ENCODE measurements around the gene INAVA. TPM values are rescaled to one million over a fixed set of nuclear protein-coding genes. Genes with fewer than 3 reads are reported as not detected.
"Not testable (repeated sequence)": the region's sequence is repeated elsewhere in the genome, so short reads cannot be mapped to it uniquely, and the experiment has no call there.

The INAVA gene
- total and polyA plus RNA-seq, 10 of the 15 experiments (the other 5 are each of a cell fraction or from before 2014, with no cell fraction given) = 3.6 to 15.4 (median 9.5) TPM

DNA sequence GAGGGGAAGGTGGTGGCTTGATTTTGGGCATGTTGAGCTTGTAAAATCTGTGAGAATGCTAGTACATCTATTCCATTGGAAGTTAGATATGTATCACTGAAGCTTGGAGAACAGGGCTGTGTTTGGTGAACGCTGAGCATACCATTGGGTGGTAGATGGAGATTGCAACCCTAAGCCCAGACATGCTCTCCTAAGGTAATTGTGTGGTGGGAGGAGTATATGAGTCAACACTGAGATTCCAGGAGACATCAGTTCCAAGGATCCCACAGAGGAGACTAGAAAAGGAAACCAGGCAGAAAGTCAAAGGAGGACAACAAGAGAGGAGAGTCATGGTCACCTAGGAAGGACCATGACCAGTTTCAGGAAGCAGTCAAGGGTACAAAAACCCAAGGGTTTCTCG lies 68.4 kb downstream of the INAVA start:
- FAIRE-seq (no peak), ATAC-seq (no peak), DNase-seq (ENCODE audit: low read depth, low spot score) (no peak)
- no peak overlapping the region for H2AFZ ChIP-seq (ENCODE audit: control insufficient read depth, low read depth, low read length)
- no peak overlapping the region for H3K27ac ChIP-seq (ENCODE audit: control insufficient read depth, insufficient read depth)
- WGBS (ENCODE audit: insufficient coverage, insufficient replicate concordance, low lambda C conversion rate, missing lambda C conversion rate) = 33% methylated on average over 2 of the region's 2 CpGs
- SMC1A ChIA-PET (ENCODE audit: uncharacterized antibody, unreplicated experiment) = interaction anchor here (0.7 to 1.7 kb wide), 3 partner anchors 8 to 79 kb away, joined by 3 to 4 read pairs (median 3); no protein-coding TSS in a partner anchor
- no peaks in the 10 kb centered on the region for H3K9me3 ChIP-seq (replicated peaks; ENCODE audit: control insufficient read depth, insufficient read depth, low read length)
- H4K20me1 ChIP-seq (ENCODE audit: control insufficient read depth, insufficient read depth) = no peaks in the 10 kb centered on the region
- POLR2A ChIA-PET = no interaction called here
- no peak overlapping the region for H3K9ac ChIP-seq (ENCODE audit: control insufficient read depth, insufficient read depth, low read length)
- H3K79me2 ChIP-seq (ENCODE audit: control insufficient read depth, insufficient read depth, low read length) = no peaks in the 10 kb centered on the region
- no peaks in the 10 kb centered on the region for H3K27me3 ChIP-seq (replicated peaks in 1 of 2; ENCODE audit: control insufficient read depth in 2 of 2, insufficient read depth in 2 of 2, low read length in 1 of 2)
- no peak overlapping the region for H3K4me3 ChIP-seq
- no TSS peak for BruUV-seq (replicated peaks)
- no peaks in the 10 kb centered on the region for H3K4me1 ChIP-seq (ENCODE audit: control insufficient read depth, insufficient read depth, low read length)
- no peaks in the 10 kb centered on the region for H3K36me3 ChIP-seq (ENCODE audit: control insufficient read depth in 2 of 2, insufficient read depth in 2 of 2, low read length in 1 of 2)
- no peak overlapping the region for H3K4me2 ChIP-seq (ENCODE audit: control insufficient read depth, insufficient read depth)
- TF ChIP-seq CREM (IDR thresholded peaks at IDR 0.05; ENCODE audit: low read depth) = no peak
- TF ChIP-seq NR2C1 (IDR thresholded peaks at IDR 0.05) = no peak
- no peak for TF ChIP-seq NRF1 (conservative IDR thresholded peaks at IDR 0.05; ENCODE audit: low read depth, low read length)
- TF ChIP-seq PAX5 (IDR thresholded peaks at IDR 0.05; ENCODE audit: borderline replicate concordance, low read depth, low read length) = no peak
- no peak for TF ChIP-seq EED (IDR thresholded peaks at IDR 0.05; ENCODE audit: low read depth)
- TF ChIP-seq CBFB (IDR thresholded peaks at IDR 0.05; ENCODE audit: low read depth) = no peak
- no peak for TF ChIP-seq SMC3 (IDR thresholded peaks at IDR 0.05; ENCODE audit: borderline replicate concordance, low read length)
- CTCF ChIA-PET = interaction anchor here (1.2 to 1.3 kb wide), 2 partner anchors 9 to 160 kb away, joined by 3 to 9 read pairs; no protein-coding TSS in a partner anchor
- intact Hi-C loops (cut with micrococcal nuclease; ENCODE audit: unreplicated experiment) (no loop called here), in situ Hi-C loops (cut with MboI) (no loop called here)
- RAD21 ChIA-PET (ENCODE audit: unreplicated experiment) = interaction anchor here (0.9 to 1.8 kb wide), 3 partner anchors 9 to 341 kb away, joined by 3 to 5 read pairs (median 4); no protein-coding TSS in a partner anchor

DNA sequence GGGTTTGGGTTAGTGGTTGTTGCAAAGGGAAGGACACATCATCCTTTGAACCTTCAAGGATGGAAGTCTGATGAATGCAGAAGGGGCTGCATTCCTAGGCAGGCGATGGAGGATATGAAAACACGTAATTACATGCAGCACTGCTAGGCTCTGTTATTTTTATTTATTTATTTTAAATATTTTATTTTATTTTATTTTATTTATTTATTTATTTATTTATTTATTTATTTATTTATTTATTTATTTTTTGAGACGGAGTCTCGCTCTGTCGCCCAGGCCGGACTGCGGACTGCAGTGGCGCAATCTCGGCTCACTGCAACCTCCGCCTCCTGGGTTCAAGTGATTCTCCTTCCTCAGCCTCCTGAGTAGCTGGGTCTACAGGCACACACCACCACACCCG lies 69.2 kb downstream of the INAVA start:
- intact Hi-C loops (cut with micrococcal nuclease; ENCODE audit: unreplicated experiment); in situ Hi-C loops (cut with MboI); H3K4me1 ChIP-seq (ENCODE audit: control insufficient read depth, insufficient read depth, low read length); BruUV-seq (replicated peaks); RAD21 ChIA-PET (ENCODE audit: unreplicated experiment); POLR2A ChIA-PET; H3K36me3 ChIP-seq (ENCODE audit: control insufficient read depth in 2 of 2, insufficient read depth in 2 of 2, low read length in 1 of 2); H3K27me3 ChIP-seq (replicated peaks in 1 of 2; ENCODE audit: control insufficient read depth in 2 of 2, insufficient read depth in 2 of 2, low read length in 1 of 2); H2AFZ ChIP-seq (ENCODE audit: control insufficient read depth, low read depth, low read length); CTCF ChIA-PET; H3K4me3 ChIP-seq; H4K20me1 ChIP-seq (ENCODE audit: control insufficient read depth, insufficient read depth); H3K9ac ChIP-seq (ENCODE audit: control insufficient read depth, insufficient read depth, low read length); FAIRE-seq; ATAC-seq; H3K9me3 ChIP-seq (replicated peaks; ENCODE audit: control insufficient read depth, insufficient read depth, low read length); DNase-seq (ENCODE audit: low read depth, low spot score); H3K27ac ChIP-seq (ENCODE audit: control insufficient read depth, insufficient read depth); H3K4me2 ChIP-seq (ENCODE audit: control insufficient read depth, insufficient read depth); H3K79me2 ChIP-seq (ENCODE audit: control insufficient read depth, insufficient read depth, low read length): not testable (repeated sequence)
- WGBS (ENCODE audit: insufficient coverage, insufficient replicate concordance, low lambda C conversion rate, missing lambda C conversion rate) = 85% methylated on average over 11 of the region's 11 CpGs
- SMC1A ChIA-PET (ENCODE audit: uncharacterized antibody, unreplicated experiment) = interaction anchor here (1.7 kb wide), 1 partner anchor 79 kb away, joined by 4 read pairs; no protein-coding TSS in a partner anchor

Small RNA genes lying within 50 kb of the gene (small RNA-seq; reads per million reads assigned to genes)
- not detected for gene RNU6-704P

Other genes starting within 250 kb of the INAVA start
- gene DDX59, start 225.0 kb upstream of the INAVA start, total RNA-seq (2014; rRNA removed) = 18.8 and 26.4 TPM in 2 replicates
- gene DDX59, start 225.0 kb upstream of the INAVA start, total RNA-seq (2014; rRNA removed; fragmentation: Illumina TruSeq; extraction: Trizol) = 33.6 and 36.8 TPM in 2 replicates
- gene DDX59, start 225.0 kb upstream of the INAVA start, total RNA-seq (2021) = 20.1 and 22.6 TPM in 2 replicates
- 32.5 and 44.8 TPM in 2 replicates for gene DDX59, start 225.0 kb upstream of the INAVA start, polyA plus RNA-seq (2011; rRNA removed)
- gene DDX59, start 225.0 kb upstream of the INAVA start, polyA plus RNA-seq (2014; fragmentation: Illumina TruSeq; extraction: Trizol) = 35.7 and 42.1 TPM in 2 replicates
- gene DDX59, start 225.0 kb upstream of the INAVA start, polyA plus RNA-seq (2014; fragmentation: Nextera tagmentation; extraction: Ambion mirVana) = 10 to 100 TPM; 17.3 to 17.5 TPM
- gene DDX59, start 225.0 kb upstream of the INAVA start, polyA plus RNA-seq (2014; rRNA removed) = 26.1 and 28.8 TPM in 2 replicates
- gene DDX59, start 225.0 kb upstream of the INAVA start, polyA plus RNA-seq (2016; fragmentation: Nextera tagmentation; extraction: Ambion mirVana) = 10 to 100 TPM; 19.5 to 24.6 TPM
- 11.1 and 13.3 TPM in 2 replicates for gene CAMSAP2, start 156.0 kb upstream of the INAVA start, total RNA-seq (2014; rRNA removed)
- 19.8 and 20.1 TPM in 2 replicates for gene CAMSAP2, start 156.0 kb upstream of the INAVA start, total RNA-seq (2014; rRNA removed; fragmentation: Illumina TruSeq; extraction: Trizol)
- 16.7 and 17.2 TPM in 2 replicates for gene CAMSAP2, start 156.0 kb upstream of the INAVA start, total RNA-seq (2021)
- 8.6 and 11.8 TPM in 2 replicates for gene CAMSAP2, start 156.0 kb upstream of the INAVA start, polyA plus RNA-seq (2011; rRNA removed)
- 18.1 and 21.3 TPM in 2 replicates for gene CAMSAP2, start 156.0 kb upstream of the INAVA start, polyA plus RNA-seq (2014; fragmentation: Illumina TruSeq; extraction: Trizol)
- 1 to 10 TPM; 5.0 to 6.4 TPM for gene CAMSAP2, start 156.0 kb upstream of the INAVA start, polyA plus RNA-seq (2014; fragmentation: Nextera tagmentation; extraction: Ambion mirVana)
- gene CAMSAP2, start 156.0 kb upstream of the INAVA start, polyA plus RNA-seq (2014; rRNA removed) = 6.7 and 7.5 TPM in 2 replicates
- 1 to 10 TPM; 3.9 to 6.1 TPM for gene CAMSAP2, start 156.0 kb upstream of the INAVA start, polyA plus RNA-seq (2016; fragmentation: Nextera tagmentation; extraction: Ambion mirVana)
- gene GPR25, start 21.9 kb upstream of the INAVA start, total RNA-seq (2014; rRNA removed) = not detected in 2 replicates
- not detected in 2 replicates for gene GPR25, start 21.9 kb upstream of the INAVA start, total RNA-seq (2014; rRNA removed; fragmentation: Illumina TruSeq; extraction: Trizol)
- not detected in 2 replicates for gene GPR25, start 21.9 kb upstream of the INAVA start, total RNA-seq (2021)
- gene GPR25, start 21.9 kb upstream of the INAVA start, polyA plus RNA-seq (2011; rRNA removed) = not detected in 2 replicates
- gene GPR25, start 21.9 kb upstream of the INAVA start, polyA plus RNA-seq (2014; fragmentation: Illumina TruSeq; extraction: Trizol) = not detected in 2 replicates
- gene GPR25, start 21.9 kb upstream of the INAVA start, polyA plus RNA-seq (2014; fragmentation: Nextera tagmentation; extraction: Ambion mirVana) = not detected
- not detected in 2 replicates for gene GPR25, start 21.9 kb upstream of the INAVA start, polyA plus RNA-seq (2014; rRNA removed)
- gene GPR25, start 21.9 kb upstream of the INAVA start, polyA plus RNA-seq (2016; fragmentation: Nextera tagmentation; extraction: Ambion mirVana) = not detected
- 22.2 and 24.9 TPM in 2 replicates for gene KIF21B, start 128.8 kb downstream of the INAVA start, total RNA-seq (2014; rRNA removed)
- 13.5 and 16.1 TPM in 2 replicates for gene KIF21B, start 128.8 kb downstream of the INAVA start, total RNA-seq (2014; rRNA removed; fragmentation: Illumina TruSeq; extraction: Trizol)
- 44.4 and 47.7 TPM in 2 replicates for gene KIF21B, start 128.8 kb downstream of the INAVA start, total RNA-seq (2021)
- gene KIF21B, start 128.8 kb downstream of the INAVA start, polyA plus RNA-seq (2011; rRNA removed) = 6.2 and 9.2 TPM in 2 replicates
- gene KIF21B, start 128.8 kb downstream of the INAVA start, polyA plus RNA-seq (2014; fragmentation: Illumina TruSeq; extraction: Trizol) = 13.1 and 24.3 TPM in 2 replicates
- gene KIF21B, start 128.8 kb downstream of the INAVA start, polyA plus RNA-seq (2014; fragmentation: Nextera tagmentation; extraction: Ambion mirVana) = 1 to 10 TPM; 2.3 to 2.9 TPM
- gene KIF21B, start 128.8 kb downstream of the INAVA start, polyA plus RNA-seq (2014; rRNA removed) = 33.3 and 36.8 TPM in 2 replicates
- gene KIF21B, start 128.8 kb downstream of the INAVA start, polyA plus RNA-seq (2016; fragmentation: Nextera tagmentation; extraction: Ambion mirVana) = 1 to 10 TPM; 4.4 to 5.2 TPM
- gene CACNA1S, start 217.5 kb downstream of the INAVA start, total RNA-seq (2014; rRNA removed) = under 0.01 TPM in 2 replicates
- not detected in 2 replicates for gene CACNA1S, start 217.5 kb downstream of the INAVA start, total RNA-seq (2014; rRNA removed; fragmentation: Illumina TruSeq; extraction: Trizol)
- gene CACNA1S, start 217.5 kb downstream of the INAVA start, total RNA-seq (2021) = not detected in 2 replicates
- gene CACNA1S, start 217.5 kb downstream of the INAVA start, polyA plus RNA-seq (2011; rRNA removed) = not detected in 2 replicates
- 0.01 TPM in 1 of 2 replicates, not detected in the other for gene CACNA1S, start 217.5 kb downstream of the INAVA start, polyA plus RNA-seq (2014; fragmentation: Illumina TruSeq; extraction: Trizol)
- under 1 TPM in 1 of 2 experiments, not detected in 1; 0.02 TPM for gene CACNA1S, start 217.5 kb downstream of the INAVA start, polyA plus RNA-seq (2014; fragmentation: Nextera tagmentation; extraction: Ambion mirVana)
- 0.01 TPM in 1 of 2 replicates, not detected in the other for gene CACNA1S, start 217.5 kb downstream of the INAVA start, polyA plus RNA-seq (2014; rRNA removed)
- under 1 TPM in 1 of 2 experiments, not detected in 1; 0.04 TPM for gene CACNA1S, start 217.5 kb downstream of the INAVA start, polyA plus RNA-seq (2016; fragmentation: Nextera tagmentation; extraction: Ambion mirVana)
- gene ASCL5, start 232.3 kb downstream of the INAVA start, total RNA-seq (2014; rRNA removed) = not detected in 2 replicates
- gene ASCL5, start 232.3 kb downstream of the INAVA start, total RNA-seq (2014; rRNA removed; fragmentation: Illumina TruSeq; extraction: Trizol) = not detected in 2 replicates
- gene ASCL5, start 232.3 kb downstream of the INAVA start, total RNA-seq (2021) = not detected in 2 replicates
- gene ASCL5, start 232.3 kb downstream of the INAVA start, polyA plus RNA-seq (2011; rRNA removed) = not detected in 2 replicates
- not detected in 2 replicates for gene ASCL5, start 232.3 kb downstream of the INAVA start, polyA plus RNA-seq (2014; fragmentation: Illumina TruSeq; extraction: Trizol)
- not detected for gene ASCL5, start 232.3 kb downstream of the INAVA start, polyA plus RNA-seq (2014; fragmentation: Nextera tagmentation; extraction: Ambion mirVana)
- gene ASCL5, start 232.3 kb downstream of the INAVA start, polyA plus RNA-seq (2014; rRNA removed) = 0.04 TPM in 1 of 2 replicates, not detected in the other
- gene ASCL5, start 232.3 kb downstream of the INAVA start, polyA plus RNA-seq (2016; fragmentation: Nextera tagmentation; extraction: Ambion mirVana) = not detected

All from GM12878 (cell line).